Gastrocnemius medialis (tissue), 4 donors: ENCODE results near the gene PGAP3.
"Not testable (repeated sequence)": the region's sequence is repeated elsewhere in the genome, so short reads cannot be mapped to it uniquely, and the experiment has no call there.

ENCODE experiments used
- CTCF ChIP-seq, 5 experiments: fragments of 450-650 bp in 3 of 5; fragments of 200-600 bp in 2 of 5; sonication (generic) in 2 of 5; IDR thresholded peaks in 4 of 5; conservative IDR thresholded peaks in 1 of 5; 1 replicate in 4 of 5; 2 replicates in 1 of 5; pipeline ENCODE4 v1.5.1; 2016 to 2019; ENCODE audit warnings: antibody characterized with exemption in 5 of 5, mild to moderate bottlenecking in 3 of 5, moderate library complexity in 3 of 5
- POLR2A ChIP-seq, 2 donors: fragments of 450-650 bp; IDR thresholded peaks; one replicate each; pipeline ENCODE4 v1.6.1; 2017; ENCODE audit warnings: antibody characterized with exemption in 2 of 2, mild to moderate bottlenecking in 2 of 2, moderate library complexity in 2 of 2

- TF ChIP-seq CTCF (IDR thresholded peaks at IDR 0.05 in 4 of 5, conservative IDR thresholded peaks at IDR 0.05 in 1 of 5); POLR2A (IDR thresholded peaks at IDR 0.05): not testable (repeated sequence)
Measured at GRCh38 chr17:39699157-39699817, 11.4 kb upstream of the PGAP3 start.
